Mononuclear cell (primary cell): ENCODE results near the gene C2CD4C. TPM values are rescaled to one million over a fixed set of nuclear protein-coding genes. Genes with fewer than 3 reads are reported as not detected.
"Not testable (repeated sequence)": the region's sequence is repeated elsewhere in the genome, so short reads cannot be mapped to it uniquely, and the experiment has no call there.

Experiments used
- H3K27me3 ChIP-seq: 2 replicates; pipeline ENCODE4 v1.6.0; 2011; ENCODE audit warnings: low read length, control low read depth; ENCODE audit not compliant: insufficient read depth
- H3K4me1 ChIP-seq: 2 replicates; pipeline ENCODE4 v1.5.1; 2011; ENCODE audit warnings: mild to moderate bottlenecking, low read length, control low read depth; ENCODE audit not compliant: insufficient read depth
- H3K4me3 ChIP-seq: 2 replicates; pipeline ENCODE4 v1.5.1; 2011; ENCODE audit warnings: mild to moderate bottlenecking, low read length, moderate library complexity
- H3K9me3 ChIP-seq: 2 replicates; pipeline ENCODE4 v1.5.1; 2011; ENCODE audit warnings: low read depth, mild to moderate bottlenecking, control low read depth, low read length
- total RNA-seq: library from RNA; depleted of rRNA; stranded (reverse); fragments of >200 nt; gene quantifications from one replicate; pipeline ENCODE4 v1.2.3, GENCODE V29; 2012

C2CD4C gene
- total RNA-seq, 1 donor, result not detected

DNA sequence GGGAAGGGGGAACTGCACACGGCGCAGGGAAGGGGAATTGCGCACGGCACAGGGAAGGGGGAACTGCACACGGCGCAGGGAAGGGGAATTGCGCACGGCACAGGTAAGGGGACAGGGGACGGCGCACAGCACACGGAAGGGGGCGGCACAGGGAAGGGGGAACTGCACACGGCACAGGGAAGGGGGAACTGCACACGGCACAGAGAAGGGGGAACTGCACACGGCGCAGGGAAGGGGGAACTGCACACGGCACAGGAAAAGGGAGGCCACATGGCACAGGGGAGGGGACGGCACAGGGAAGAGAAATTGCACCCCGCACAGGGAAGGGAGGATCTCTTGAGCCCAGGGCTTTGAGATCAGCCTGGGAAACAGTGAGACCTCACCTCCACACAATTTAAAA is 18.7 kb upstream of the C2CD4C start:
- H3K4me1 ChIP-seq, H3K9me3 ChIP-seq, H3K4me3 ChIP-seq, H3K27me3 ChIP-seq: not testable (repeated sequence)

DNA sequence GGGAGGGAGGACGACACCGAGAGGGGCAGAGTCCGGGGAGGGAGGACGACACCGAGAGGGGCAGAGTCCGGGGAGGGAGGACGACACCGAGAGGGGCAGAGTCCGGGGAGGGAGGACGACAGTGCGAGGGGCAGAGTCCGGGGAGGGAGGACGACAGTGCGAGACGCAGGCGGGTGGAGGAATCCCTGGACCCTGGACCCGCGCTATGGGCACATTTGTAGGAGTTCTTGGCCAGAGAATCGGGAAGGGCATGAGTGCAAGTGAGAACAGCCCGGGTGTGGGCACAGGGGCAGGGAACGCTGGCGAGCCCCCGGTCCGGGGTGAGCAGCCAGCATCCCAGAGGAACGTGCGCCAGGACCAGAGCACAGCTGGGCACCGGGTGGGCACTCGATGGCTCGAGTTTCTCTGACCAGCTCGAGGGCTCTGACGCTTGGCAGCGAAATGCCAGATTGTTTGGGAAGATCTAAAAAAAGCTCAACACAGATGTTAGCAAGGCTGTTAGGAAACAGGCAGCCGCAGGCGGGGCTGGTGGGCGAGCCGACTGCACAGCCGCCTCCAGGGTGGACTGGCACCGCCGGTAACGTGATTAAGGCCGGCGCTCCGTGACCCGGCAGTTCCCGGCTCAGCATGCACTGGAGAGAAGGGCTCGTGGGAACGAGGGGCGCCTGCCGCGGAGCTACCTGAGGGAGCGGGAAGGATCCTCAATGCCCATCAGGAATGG is 17.9 kb upstream of the C2CD4C start:
- H3K4me3 ChIP-seq, result no peak overlapping the region
- H3K9me3 ChIP-seq, result no peaks in the 10 kb centered on the region
- H3K4me1 ChIP-seq, result no peaks in the 10 kb centered on the region
- H3K27me3 ChIP-seq, result no peaks in the 10 kb centered on the region

DNA sequence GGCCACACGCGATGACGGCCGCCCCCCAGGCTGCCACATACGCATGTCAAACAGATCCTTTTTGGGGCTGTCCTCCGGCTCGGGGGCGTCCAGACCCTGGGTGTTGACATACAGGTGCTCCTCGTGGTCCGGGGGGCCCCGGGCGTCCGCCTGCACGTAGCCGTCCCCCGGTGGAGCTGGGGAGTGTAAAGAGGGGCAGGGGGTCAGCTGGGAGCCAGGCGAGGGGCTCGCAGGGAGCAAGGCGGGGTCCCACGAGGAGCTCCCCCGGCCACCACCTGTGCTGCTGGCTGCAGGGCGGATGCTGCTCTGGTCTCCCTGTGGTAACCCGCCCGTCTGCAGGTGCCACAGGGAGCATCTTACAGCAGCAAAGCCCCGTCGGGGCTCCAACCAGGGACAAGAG is 16.1 kb upstream of the C2CD4C start:
- no peaks in the 10 kb centered on the region for H3K9me3 ChIP-seq
- H3K27me3 ChIP-seq, result no peaks in the 10 kb centered on the region
- no peak overlapping the region for H3K4me3 ChIP-seq
- no peaks in the 10 kb centered on the region for H3K4me1 ChIP-seq

DNA sequence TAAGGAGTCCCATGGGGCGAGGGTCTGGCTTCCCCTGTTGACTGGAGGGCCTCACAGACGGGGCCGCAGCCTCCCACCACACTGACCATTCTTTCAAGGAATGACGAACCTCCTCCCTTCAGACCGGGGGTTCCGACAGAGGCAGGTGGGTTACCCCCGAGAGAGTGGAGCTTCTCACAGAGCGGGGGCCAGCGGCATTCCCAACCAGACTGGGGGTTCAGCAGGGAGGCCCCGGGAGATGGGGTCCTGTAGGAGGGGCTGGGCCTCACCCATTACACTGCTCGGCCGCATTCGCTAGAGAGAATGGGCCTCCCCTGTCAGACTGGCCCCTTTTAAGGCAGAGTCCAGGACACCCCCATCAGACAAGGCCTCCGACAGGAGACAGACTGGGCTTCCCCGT is 15.6 kb upstream of the C2CD4C start:
- Histone ChIP-seq H3K4me3 (no peak overlapping the region), H3K27me3 (no peaks in the 10 kb centered on the region), H3K4me1 (no peaks in the 10 kb centered on the region), H3K9me3 (no peaks in the 10 kb centered on the region)

DNA sequence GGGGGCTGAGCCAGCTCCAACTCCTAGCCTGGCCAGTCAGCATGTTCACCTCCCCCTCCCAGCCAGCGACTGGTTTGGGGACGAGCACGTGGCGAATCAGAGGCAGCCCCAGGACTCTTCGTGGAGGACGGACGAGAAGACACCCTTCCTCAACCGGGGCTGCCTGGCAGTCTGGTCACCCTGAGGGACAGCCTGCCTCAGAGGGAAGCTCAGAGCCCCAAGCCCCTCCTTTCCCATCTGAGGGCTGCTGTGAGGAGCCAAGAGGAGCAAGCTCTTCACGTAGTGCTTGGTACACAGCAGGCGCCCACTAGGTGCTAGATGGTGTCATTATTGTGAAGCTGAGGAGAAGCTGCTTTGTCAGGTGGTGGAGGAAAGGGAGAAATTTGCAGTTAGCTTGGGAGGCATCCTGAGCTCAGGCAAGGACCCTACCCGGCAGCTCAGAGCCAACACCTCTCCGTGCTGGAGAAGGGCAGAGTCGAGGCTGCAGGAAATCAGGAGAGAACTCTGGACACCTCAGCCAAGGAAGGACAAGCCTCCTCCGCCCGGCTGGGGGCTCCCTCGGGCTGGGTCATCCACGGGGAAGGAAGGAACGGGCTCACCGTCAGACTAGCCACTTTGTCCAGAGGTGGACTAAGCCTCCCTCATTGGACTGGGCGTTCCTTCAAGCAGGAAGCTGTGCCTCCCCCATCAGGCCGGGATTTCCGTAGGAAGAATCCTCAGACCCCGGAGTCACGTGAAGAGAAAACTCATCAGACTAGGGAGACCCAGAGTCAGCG is 14.9 kb upstream of the C2CD4C start:
- H3K27me3 ChIP-seq, result no peaks in the 10 kb centered on the region
- H3K4me1 ChIP-seq, result no peaks in the 10 kb centered on the region
- no peaks in the 10 kb centered on the region for H3K9me3 ChIP-seq
- H3K4me3 ChIP-seq, result no peak overlapping the region

DNA sequence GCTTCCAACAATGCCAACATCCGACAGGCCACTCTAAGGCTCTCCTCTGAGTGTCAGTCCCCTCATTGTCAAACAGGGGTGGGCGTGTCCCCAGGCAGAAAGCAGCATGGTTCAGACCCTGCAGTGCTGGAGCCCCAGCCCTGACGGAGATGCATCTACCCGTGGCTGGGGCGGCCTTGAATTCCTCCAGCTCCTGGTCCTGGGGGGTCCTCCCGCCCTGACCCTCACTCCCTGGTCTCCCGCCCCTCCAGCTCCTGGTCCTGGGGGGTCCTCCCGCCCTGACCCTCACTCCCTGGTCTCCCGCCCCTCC is 13.9 kb upstream of the C2CD4C start:
- H3K27me3 ChIP-seq, H3K4me3 ChIP-seq, H3K9me3 ChIP-seq, H3K4me1 ChIP-seq: not testable (repeated sequence)

DNA sequence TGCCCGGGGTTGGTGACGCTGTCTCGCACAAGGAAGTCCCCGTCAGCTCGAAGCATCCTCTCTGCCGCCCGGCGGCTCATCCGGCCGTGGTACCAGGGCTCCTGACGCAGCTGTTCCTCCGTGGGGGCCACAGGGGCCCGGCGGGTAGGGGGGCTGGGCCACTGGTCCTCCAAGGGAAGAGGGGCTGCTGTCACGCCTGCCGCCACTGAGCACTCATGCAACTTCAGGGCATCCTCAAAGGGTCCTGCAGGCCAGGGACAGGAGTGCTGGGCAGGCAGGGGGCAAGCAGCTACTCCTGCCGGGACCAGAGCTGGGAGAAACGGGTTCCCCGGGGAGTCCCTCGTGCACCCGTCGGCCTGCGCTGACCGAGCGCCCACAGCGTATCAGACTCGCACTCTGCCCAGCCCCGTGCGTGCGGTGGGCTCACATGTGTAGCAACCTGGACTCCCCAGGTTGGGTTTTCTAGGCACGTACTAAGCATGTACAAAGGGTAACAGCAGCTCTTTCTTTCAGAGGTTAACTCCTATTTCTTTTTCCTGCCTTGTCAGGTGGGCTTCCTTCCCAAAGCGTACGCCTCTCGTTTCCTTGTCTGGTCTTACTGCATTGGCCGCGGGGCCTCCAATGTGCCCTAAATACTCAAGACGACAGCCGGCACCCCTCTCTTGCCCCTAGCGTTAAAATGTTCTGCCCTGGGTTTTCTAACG is 13.4 kb upstream of the C2CD4C start:
- Histone ChIP-seq H3K4me1 (no peaks in the 10 kb centered on the region), H3K27me3 (no peaks in the 10 kb centered on the region)

DNA sequence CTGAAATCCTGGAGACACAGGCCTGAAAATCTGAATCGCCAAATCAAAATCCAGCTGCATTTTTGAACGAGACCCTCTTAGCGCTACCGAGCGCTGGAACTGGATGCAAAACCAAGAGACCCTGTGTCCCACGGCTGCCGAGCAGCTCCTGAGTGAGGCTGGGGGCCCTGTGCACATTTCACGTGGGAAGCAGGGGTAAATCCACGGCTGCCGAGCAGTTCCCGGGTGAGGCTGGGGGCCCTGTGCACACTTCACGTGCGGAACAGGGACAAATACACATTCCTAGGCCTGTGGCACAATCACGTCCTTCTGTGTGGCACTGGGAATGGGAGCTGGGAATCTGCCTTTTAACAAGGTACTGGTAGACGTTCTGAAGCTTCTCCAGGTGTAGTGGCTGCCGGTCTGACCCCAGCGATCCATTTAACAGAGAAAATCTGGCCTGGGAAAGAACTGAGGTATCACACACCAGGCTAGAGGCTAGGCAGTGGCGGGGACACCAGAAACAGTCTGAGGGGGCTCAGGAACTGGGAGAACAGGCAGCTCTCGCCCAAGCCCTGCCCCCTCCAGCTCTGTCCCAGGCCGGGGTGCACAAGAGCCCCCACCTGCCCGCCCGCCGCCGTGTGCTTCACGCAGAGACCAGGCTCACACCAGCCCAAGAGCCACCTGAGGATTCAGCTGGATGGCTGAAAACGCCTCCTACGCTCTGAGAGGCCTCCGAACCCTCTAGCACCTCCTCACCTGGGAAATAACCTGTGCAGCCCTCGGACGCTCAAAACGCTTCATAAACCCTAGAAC is 11.0 kb upstream of the C2CD4C start:
- Histone ChIP-seq H3K4me1 (no peaks in the 10 kb centered on the region), H3K9me3 (no peaks in the 10 kb centered on the region), H3K4me3 (no peak overlapping the region), H3K27me3 (no peaks in the 10 kb centered on the region)

More for the DNA sequence above, 13.4 kb upstream of the C2CD4C start:
- Histone ChIP-seq H3K4me3 (no peak overlapping the region), H3K9me3 (no peaks in the 10 kb centered on the region)

DNA sequence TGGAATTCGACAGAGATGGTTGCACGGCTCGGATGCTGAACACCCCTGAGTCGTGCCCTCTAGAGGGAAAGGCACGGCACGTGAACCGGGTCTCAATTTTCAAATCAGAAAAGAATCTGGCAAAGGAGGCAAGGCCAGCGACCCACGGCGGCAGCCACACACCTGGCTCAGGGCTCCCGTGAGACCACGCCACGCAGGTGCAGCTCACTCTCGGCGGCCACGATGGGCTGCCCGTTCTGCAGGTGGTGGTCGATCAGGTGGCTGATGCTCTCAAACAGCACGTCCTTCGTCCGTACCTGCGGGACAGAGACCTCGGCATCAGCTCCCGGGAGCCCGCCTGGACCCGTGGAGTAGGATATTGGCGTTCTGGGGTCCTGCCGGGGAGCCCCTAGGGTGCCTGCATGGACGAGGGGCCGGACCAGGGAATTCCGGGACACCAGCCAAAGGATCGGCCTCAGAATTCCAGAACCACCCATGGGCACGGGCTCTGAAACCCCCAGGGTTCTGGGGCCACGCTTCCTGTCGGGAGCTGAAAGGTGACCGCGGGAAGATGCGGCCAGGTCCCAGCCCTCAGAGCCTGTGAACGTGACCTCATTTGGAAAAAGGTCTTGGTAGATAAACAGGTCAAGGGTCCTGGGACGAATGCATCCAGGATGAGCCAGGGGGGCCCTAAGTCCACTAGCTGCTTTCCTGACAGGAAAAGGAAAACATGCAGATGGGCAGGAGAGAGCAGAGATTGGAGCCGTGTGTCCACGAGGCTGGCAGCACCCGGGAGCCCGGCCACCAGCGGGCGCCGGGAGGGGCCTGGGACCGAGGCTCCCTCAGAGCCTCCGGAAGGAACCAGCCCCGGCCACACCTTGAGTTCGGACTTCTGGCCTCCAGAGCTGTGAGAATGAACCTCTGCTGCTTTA is 10.1 kb upstream of the C2CD4C start:
- no peaks in the 10 kb centered on the region for H3K9me3 ChIP-seq
- no peaks in the 10 kb centered on the region for H3K4me1 ChIP-seq
- H3K4me3 ChIP-seq, result no peak overlapping the region
- no peaks in the 10 kb centered on the region for H3K27me3 ChIP-seq

DNA sequence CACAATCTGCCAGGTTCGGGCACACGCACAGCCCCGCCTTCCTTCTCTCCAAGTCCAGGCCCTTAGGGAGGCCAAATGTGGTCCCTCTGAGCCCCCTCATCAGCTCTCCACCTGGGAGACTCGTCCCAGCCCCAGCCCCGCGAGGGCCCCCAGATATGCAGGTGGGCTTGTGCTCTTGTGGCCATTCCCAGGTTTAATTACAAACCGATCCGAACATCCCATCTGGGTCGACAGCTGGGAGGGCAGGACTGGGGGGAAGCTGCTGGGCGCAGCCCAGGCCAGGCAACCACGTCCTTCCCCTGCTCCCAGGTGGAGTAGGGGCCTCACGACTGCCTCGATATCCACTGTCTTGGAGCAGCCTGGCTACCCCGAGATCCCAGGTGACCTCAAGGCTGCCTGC is 7.5 kb upstream of the C2CD4C start:
- Histone ChIP-seq H3K27me3 (no peaks in the 10 kb centered on the region), H3K4me1 (no peaks in the 10 kb centered on the region), H3K4me3 (no peak overlapping the region), H3K9me3 (no peaks in the 10 kb centered on the region)

DNA sequence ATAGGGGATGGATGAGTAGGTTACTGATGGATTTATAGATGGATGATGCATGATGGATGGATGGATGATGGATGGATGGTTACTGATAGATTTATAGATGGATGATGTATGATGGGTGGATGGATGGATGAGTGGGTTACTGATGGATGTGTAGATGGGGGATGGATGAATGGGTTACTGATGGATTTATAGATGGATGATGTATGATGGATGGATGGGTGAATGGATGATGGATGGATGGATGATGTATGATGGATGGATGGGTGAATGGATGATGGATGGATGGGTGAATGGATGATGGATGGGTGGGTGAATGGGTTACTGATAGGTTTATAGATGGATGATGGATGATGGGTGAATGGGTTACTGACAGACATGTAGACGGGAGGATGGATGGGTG is 6.3 kb upstream of the C2CD4C start:
- Histone ChIP-seq H3K9me3 (no peaks in the 10 kb centered on the region), H3K4me1 (no peaks in the 10 kb centered on the region), H3K27me3 (no peaks in the 10 kb centered on the region), H3K4me3 (no peak overlapping the region)

DNA sequence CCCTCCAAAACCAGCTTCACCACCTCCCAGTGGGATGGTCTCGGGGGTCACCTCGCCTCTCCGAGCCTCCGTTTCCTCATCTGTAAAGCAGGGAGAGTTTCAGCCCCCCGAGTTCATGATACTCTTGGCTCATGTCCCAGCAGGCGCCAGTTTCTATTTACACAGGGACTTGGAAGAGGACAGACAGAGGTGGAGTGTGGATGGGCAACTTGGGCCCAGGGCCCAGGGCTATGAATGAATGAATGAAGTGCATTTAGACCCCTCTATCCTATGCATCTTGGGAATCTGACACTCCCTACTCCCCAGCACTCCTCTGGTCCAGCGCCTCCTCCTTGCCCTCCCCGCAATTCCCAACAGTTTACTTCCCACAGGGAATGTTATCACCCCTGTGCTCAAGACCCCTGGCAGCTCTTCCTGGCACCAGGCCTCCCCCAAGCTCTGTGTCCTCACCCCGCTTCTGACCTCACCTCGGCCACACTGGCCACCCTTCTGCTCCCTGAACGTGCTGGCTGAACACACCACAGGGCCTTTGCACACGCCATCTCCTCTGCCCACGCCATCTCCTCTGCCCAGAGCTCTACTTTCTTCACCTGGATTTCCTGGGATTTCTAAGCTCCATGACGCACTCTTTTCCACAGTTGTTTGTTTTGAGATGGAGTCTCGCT is 4.9 kb upstream of the C2CD4C start:
- Histone ChIP-seq H3K4me3 (no peak overlapping the region), H3K27me3 (peaks cover 2% of the 10 kb centered on the region), H3K9me3 (no peaks in the 10 kb centered on the region), H3K4me1 (no peaks in the 10 kb centered on the region)

DNA sequence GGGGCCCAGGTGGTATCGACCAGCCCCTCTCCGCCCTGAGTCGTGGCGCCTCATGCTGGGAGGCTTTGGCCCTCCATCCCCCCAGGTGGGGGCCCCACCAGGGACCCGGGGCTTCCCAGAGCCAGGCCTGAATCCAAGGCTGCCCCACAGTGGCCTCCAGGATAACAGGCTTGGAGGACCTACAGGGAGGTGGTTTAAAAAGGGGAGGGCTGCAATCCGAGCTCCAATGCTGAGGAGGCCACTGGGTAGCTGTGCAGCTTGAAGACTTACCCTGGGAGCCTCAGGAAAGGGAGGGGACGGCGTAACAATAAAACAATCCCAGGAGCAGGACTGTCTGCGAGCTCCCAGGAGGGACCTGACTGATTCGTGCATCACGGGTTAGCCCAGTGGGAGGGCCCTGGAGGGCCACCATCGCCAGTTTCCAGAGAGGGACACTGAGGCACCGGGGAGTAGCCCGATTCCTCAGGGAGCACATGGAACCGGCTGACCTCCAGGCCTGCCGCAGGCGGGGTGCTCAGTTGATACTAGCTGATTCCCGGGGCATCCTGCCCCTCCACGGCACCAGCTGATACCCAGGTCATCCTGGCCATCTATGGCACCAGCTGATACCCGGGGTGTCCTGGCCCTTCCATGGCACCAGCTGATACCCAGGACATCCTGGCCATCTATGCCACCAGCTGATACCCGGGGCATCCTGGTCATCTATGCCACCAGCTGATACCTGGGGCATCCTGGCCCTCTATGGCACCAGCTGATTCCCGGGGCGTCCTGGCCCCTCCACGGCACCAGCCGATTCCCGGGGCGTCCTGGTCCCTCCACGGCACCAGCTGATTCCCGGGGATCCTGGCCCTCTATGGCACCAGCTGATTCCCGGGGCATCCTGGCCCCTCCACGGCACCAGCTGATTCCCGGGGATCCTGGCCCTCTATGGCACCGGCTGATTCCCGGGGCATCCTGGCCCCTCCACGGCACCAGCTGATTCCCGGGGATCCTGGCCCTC is 3.7 kb upstream of the C2CD4C start:
- Histone ChIP-seq H3K4me1 (no peaks in the 10 kb centered on the region), H3K9me3 (no peaks in the 10 kb centered on the region), H3K4me3 (no peak overlapping the region), H3K27me3 (peaks cover 2% of the 10 kb centered on the region)
